ENCODE data around the gene CRYBG3.

Gene CRYBG3

DNA sequence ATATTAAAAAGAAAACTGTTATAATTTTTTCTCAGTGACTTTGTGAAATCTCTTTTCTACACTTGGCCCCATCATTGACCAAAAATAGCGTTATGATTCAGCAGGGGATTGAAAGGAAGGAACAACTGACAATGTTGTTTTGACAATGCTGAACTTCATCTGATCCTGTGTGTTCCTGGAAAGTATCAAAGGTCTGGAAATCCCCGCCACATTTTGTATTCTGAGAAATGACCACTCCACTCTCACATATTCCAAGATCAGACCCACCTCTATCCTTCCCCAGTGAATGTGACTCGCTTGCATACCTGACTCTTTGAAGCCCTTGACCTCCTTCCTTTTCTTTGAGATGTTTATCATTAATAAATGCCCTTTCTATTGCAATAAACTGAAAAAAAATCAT, 160.1 kb downstream of the CRYBG3 start:
- DNase-seq = no peak

DNA sequence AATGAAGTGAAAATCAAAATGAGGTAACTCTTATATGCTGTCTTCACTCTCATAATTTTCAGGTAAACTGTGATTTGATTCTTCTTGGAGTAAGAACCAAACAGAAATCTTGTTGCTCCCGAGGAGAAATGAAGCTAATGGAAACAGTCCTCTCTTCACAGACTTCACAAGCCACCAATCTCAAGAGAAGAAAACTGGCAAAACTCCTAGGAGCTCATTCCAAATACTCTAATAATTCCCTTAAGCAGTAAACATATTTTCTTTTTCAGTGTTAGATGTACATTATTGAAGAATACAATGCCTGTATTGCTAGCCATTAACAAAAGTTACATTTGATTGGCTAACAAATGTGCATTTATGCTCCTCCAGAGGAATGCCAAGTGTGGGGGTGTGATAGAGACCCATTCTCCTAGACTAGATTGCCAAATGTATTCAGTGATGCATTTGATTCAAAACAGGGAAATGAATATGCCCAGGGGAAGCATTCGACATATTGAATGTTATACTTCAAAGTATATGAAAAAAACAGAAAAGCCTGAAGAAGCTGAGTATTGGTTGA, 162.2 kb downstream of the CRYBG3 start:
- no peak for DNase-seq

DNA sequence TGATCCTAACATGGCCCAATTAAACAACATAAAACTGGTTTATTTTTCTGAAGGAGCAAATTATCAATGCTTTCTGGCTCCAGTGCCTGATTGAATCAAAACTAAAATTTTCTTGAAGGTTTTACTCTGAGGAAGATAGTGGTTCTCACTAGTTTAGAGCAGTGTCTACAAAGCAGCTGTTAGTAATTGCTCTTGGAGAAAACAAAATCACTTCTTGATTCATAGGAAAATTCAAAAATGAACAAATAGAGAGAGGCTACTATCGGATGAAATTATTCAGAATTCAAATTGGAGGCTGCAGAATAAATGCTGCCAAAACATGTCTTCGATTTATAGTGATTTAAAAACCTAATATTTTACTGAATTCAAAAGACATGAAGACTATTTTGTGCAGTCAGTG, 165.5 kb downstream of the CRYBG3 start:
- no peak for DNase-seq

DNA sequence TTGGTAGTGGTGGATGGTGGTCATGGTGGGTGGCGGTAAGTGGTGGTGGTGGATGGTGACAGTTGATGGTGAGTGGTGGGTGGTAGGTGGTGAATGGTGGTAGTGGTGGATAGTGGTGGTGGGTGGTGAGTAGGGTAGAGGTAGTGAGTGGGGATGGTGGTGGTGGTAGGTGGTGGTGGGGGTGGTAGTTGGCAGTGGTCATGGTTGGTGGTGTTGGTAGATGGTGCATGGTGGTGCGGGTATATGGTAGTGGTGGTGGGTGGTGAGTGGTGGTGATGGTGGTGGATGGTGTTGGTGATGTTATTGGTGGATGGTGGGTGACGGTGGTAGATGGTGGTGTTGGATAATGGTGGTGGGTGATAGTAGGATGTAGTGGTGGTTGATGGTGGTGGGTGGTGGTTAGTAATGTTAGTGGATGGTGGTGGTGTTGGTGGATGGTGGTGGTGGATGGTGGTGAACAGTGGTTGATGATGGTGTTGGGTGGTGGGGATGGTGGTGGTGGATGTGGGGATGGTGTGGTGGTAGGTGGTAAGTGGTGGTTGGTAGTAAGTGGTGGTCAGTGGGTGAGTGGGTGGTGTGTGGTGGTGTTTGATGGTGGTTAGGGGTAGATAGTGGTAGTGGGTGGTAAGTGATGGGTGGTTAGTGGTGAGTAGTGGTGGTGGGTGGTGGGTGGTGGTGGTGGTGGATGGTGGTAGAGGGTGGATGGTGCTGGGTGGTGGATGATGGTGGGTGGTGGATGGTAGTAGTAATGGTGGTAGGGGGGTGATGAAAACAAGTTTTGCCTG, 167.2 kb downstream of the CRYBG3 start:
- DNase-seq = no peak

DNA sequence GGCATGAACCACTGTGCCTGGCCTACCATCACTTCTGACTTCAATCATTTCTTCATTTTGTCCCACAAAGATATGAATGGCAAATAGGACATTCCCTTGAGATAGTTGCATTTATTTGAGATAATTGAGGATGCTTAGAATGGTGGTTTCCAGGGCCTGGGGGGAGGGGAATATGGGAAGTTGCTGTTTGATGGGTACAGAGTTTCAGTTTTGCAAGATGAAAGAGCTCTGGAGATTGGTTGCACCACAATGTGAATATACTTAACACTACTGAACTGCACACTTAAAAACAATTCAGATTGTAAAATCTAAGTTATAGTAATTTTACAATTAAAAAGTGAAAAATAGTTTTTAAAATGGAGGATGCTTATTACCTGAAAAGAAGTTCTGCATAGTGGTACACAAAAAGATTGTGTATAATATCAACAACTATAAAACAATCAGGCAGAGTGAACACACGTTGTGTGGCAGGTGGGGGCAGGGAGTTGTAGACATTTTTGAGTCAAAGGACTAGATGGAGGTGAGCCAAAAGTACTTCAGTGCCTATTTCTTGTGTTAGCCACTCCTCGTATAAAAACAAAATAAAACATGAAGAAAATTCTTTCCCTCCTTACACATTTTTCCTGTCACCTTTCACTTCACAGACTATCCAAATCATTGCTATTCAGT, 168.9 kb downstream of the CRYBG3 start:
- DNase-seq = no peak

DNA sequence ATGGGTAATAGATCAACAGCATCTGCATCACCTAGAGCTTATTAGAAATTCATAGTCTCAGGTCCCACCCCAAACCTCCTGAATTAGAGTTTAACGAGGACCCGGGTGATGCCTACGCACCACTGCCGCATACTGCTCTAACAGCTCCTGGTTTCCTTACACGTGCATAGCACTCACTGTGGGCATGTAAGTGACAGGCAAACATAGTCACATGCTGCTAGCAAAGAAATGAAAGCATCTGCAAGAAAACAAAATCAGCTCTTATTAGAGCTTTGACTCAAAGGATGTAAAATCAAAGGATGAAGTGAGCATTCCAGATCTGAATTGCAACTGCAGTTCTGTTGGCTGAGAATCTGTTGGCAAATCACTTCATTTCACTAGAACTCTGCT, 169.5 kb downstream of the CRYBG3 start:
- peak in 1 of 2 experiments; percentile 17 for DNase-seq

DNA sequence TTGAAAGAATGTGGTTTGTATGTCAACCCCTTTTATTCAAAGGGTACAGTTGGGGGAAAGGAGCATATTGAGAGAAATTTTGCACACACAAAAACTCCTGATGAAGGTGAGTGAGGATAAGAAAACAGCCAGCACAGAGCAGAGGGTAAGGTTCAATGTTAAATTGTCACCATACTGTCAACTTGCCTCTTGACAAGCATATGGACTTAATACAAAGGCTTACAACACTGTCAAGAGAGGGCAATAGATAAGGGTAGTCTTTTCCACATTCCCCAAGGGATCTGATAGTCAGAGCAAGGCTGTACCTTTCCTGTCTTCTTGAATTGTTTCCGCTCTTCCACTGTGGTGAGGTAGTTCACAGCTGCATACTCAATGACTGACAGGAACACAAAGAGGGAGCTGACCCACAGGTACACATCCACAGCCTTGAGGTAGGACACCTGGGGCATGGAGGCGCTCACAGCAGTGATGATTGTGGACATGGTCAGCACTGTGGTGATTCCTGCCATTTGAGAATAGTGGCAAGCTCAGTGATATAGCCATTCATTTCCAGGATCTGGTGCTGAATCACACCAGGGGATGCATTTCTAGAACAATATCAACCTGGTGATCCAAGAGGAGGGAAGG, 170.8 kb downstream of the CRYBG3 start:
- no peak for DNase-seq

DNA sequence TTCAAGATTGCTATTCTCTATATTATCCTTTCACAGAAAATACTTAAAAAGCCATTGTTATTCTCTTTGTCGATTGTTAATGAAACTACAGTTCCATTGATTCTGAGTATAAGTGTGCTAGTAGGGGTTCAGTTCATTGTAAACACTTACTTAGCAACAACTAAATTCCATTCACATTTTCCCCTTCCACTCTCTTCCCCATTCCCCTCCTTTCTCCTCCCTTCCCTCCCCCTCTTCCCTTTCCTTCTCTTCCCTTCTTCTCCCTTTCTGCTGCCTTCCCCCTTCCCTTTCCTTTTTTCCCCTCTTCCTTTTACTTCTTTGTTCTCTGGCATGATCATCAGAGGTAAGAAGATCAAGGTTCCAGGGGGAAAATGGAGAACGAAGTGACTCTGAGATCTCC, 171.7 kb downstream of the CRYBG3 start:
- DNase-seq = no peak

DNA sequence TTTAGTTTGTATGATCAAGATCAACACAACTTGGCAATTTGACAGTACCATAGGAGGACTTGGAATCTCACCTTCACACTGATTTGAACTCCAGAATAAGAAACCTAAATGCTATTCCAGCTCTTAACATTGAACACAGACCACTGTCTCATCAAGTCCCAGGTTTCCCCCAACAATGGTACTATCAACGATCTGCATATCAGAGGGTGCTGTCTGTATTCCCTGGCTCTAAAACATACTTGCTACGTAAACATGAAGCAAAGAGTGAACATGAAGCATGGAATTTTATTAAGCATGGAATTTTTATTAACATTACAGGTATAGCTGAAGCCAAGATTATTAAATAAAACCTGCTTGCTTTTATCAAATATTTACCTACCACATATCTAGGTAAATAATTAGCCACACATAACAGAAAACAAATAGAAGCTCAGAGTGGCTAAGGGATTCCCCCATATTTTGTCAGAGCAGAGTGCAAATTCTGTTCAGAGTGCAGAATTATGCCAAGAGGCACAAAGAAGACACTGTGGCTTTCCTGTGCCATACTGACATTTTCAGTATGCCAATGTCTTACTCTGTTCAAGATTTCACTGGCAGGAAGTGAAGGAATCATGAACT, 172.6 kb downstream of the CRYBG3 start:
- DNase-seq = no peak

Measured in activated CD4-positive, alpha-beta T cell treated with anti-CD3 and anti-CD28 coated beads, Interleukin-2, amount 50 U/mL, for 4 hours (primary cell).